ENCODE measurements around the gene GNG2.

GNG2 gene

DNA sequence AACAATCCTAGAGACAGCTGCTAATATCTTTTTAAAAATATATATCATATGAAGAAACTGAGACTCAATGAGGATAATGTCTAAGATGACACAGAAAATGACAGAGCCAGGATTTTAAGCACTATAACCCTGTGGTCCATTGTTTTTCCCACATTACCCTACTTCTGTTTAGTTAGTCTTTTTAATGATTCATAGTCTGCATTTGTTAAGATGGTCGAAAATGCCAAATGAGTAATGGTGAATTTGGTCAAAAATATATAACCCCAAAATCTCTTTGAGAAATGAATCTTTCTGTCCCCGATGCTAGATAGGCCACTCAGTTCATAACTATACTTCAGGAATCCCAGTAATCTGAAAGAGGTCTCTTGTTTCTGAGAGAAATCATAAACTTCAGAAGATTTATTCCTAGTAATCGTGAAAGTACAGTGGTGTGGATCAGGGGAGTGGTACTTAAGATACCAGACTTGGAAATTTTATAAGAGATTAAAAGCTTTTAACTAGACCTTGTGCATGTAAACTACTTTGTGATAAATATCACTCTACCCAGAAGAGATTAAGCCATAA is 139.7 kb downstream of the GNG2 start:
- no peak for DNase-seq

DNA sequence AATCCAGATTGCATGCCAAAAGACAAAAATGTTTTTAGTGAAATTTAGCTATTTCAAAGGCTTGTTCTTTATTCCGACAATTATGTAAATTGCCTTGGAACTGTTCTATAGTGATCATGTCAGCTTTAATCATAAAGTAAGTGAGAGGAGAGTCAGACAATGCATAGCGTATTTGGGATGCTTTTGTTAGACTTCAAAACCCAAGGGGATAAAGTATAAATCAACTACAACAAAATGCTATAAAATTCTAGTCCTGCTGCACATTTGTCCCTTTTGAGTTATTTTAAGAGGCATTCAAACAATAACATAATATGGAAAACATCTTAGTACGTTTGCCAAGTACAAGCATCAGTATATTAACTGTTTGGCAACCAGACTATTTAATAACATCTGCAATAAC is 140.3 kb downstream of the GNG2 start:
- no peak for DNase-seq

GRCh38 chr14:52002542-52002941 is 142.1 kb downstream of the GNG2 start:
- DNase-seq: no peak

DNA sequence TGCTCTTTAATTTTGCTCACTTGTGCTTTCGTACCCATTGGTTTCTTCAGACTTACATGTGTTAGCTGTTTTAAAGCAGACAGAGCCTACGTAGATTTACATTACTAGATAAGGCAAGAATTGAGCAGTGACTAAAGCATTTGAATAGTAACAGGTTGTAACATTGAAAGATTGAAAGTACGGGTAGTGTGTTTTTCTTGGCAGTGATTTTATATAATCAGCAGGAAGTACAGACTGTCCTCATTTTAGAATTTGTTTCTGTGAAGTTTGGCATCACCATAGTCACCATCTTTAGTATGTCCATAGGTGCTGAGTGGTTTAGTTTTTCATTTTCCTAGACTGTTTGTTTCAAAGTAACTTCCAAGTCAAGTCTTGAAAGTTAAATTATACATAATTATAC is 142.9 kb downstream of the GNG2 start:
- DNase-seq: no peak

GRCh38 chr14:52005625-52006024 is 145.2 kb downstream of the GNG2 start:
- no peak for DNase-seq

- no peak for DNase-seq
Measured at GRCh38 chr14:52006361-52006760, 145.9 kb downstream of the GNG2 start.

GRCh38 chr14:52007211-52007610 is 146.8 kb downstream of the GNG2 start:
- DNase-seq: no peak

DNA sequence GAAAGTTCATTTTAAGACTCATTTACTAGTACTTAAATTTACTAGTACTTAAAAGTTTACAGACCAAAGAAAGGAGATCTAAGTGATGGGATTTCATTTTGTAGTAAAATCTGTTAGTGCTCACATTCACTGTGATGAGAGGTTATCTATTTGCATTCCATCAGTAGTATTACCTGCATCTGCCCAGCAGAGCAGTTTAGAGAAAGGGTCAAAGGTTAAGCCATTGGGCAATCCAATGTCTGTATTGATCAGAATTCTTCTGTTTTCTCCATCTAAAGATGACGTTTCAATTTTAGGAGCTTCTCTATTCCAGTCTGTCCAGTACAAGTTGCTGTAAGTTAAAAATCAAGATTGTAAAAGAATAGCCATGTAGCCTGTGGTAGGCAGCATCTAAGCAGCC is 147.2 kb downstream of the GNG2 start:
- no peak for DNase-seq

- DNase-seq: no peak
Measured at GRCh38 chr14:52008136-52008535, 147.7 kb downstream of the GNG2 start.

GRCh38 chr14:52010173-52010693 is 149.8 kb downstream of the GNG2 start:
- no peak for DNase-seq

DNA sequence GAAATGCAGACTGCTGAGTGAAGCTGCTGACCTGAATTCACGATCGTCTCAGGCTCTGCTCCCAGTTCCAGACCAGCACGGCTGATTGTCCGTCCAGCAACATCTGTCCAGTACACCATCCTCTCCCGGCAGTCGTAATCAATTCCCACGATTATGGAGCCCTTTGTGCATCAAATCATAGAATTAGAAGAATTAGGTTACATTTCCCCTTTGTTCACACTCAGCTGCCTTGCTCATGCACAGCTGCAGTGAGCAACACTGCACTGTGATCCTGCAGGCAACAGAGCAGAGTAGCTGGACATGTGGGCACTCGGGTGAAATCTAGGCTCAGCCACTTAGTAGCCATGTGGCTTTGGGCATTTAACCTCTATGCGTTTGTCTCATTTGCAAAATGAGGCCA is 151.1 kb downstream of the GNG2 start:
- DNase-seq: no peak

DNA sequence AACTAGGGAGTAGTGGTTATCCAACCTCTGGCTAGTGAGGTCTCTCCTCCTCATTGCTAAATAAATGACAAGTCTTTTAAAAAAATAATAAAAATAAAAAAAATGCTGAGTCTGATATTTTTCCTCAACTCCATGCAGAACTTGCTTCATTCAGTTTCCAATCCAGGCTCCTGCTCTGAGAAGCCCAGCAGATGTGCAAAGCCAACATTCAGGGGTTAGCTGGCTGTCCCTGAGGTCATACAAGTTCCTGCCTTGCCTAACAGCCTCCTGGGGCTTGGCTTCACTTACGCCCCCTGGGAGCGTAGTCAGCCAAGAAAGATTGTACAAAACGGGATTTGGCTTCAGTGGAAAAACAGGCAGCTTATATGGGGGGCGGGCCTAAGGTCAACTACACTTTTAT is 152.2 kb downstream of the GNG2 start:
- no peak for DNase-seq

GRCh38 chr14:52013984-52014600 is 153.7 kb downstream of the GNG2 start:
- DNase-seq: no peak

- no peak for DNase-seq
Measured at GRCh38 chr14:52014601-52015267, 154.3 kb downstream of the GNG2 start.

DNA sequence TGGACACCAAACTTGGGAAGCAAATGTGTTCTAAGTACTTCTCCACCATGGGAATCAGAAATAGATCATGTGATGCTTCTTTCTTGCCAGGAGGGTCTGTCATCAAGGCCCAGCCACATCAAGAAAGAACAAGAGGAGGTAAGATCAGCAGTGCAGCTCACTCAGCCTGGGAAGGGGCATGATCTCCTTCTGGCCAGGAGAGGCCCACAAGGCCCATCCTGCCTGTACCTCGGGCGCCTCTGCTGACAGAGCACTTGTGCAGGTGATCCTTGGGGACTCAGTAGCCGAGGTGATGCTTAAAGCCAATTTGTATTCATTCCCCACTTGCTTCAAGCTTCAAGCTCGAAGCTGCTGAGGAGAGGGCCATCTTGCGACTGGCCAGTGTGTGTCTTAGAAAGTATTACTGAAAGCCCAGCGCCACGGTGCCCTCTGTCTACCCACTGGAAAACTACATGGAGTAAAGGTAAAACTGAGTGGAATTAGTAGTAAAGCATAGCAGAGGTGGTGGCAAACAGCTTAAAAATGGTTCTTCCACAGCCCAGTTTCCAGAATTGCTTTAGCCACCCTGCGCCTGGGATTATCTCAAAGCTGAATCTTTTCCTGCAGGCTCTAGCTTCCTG is 155.1 kb downstream of the GNG2 start:
- DNase-seq: no peak

- no peak for DNase-seq
Measured at GRCh38 chr14:52018252-52018651, 157.8 kb downstream of the GNG2 start.

DNA sequence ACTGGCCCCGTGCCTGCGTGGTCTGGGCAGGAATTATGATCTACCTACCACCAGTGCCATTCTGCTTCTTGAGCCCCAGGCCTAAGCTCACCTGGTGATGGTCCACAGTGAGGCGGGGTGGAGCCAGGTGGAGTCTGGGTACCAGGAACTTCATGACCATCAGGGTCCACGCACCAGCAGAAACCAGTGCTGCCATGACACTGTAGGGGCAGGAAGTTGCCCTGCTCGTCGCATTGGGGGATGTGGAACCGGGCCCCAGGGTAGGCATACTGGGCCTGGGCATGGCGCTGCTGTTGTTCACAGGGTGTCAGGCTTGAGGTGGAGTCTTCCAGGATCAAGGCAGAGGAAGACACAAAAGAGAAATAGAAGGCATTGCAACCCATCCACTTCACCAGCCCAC is 158.6 kb downstream of the GNG2 start:
- DNase-seq: no peak

All from CD4-positive, alpha-beta T cell treated with Interleukin-4 for 4 hours (primary cell).